Activated T-cell treated with anti-CD3 and anti-CD28 coated beads for 24 hours (primary cell): ENCODE data around the gene ZC3H13.
A peak's percentile ranks its signal among the peaks of the same experiment; 100 is the strongest.

Source experiments
- DNase-seq: peaks from one replicate; pipeline ENCODE4 v3.0.0-alpha.2; 2020; ENCODE audit warnings: low read depth

ZC3H13 gene, protein sequence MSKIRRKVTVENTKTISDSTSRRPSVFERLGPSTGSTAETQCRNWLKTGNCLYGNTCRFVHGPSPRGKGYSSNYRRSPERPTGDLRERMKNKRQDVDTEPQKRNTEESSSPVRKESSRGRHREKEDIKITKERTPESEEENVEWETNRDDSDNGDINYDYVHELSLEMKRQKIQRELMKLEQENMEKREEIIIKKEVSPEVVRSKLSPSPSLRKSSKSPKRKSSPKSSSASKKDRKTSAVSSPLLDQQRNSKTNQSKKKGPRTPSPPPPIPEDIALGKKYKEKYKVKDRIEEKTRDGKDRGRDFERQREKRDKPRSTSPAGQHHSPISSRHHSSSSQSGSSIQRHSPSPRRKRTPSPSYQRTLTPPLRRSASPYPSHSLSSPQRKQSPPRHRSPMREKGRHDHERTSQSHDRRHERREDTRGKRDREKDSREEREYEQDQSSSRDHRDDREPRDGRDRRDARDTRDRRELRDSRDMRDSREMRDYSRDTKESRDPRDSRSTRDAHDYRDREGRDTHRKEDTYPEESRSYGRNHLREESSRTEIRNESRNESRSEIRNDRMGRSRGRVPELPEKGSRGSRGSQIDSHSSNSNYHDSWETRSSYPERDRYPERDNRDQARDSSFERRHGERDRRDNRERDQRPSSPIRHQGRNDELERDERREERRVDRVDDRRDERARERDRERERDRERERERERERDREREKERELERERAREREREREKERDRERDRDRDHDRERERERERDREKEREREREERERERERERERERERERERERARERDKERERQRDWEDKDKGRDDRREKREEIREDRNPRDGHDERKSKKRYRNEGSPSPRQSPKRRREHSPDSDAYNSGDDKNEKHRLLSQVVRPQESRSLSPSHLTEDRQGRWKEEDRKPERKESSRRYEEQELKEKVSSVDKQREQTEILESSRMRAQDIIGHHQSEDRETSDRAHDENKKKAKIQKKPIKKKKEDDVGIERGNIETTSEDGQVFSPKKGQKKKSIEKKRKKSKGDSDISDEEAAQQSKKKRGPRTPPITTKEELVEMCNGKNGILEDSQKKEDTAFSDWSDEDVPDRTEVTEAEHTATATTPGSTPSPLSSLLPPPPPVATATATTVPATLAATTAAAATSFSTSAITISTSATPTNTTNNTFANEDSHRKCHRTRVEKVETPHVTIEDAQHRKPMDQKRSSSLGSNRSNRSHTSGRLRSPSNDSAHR (N-terminal part only)

DNA sequence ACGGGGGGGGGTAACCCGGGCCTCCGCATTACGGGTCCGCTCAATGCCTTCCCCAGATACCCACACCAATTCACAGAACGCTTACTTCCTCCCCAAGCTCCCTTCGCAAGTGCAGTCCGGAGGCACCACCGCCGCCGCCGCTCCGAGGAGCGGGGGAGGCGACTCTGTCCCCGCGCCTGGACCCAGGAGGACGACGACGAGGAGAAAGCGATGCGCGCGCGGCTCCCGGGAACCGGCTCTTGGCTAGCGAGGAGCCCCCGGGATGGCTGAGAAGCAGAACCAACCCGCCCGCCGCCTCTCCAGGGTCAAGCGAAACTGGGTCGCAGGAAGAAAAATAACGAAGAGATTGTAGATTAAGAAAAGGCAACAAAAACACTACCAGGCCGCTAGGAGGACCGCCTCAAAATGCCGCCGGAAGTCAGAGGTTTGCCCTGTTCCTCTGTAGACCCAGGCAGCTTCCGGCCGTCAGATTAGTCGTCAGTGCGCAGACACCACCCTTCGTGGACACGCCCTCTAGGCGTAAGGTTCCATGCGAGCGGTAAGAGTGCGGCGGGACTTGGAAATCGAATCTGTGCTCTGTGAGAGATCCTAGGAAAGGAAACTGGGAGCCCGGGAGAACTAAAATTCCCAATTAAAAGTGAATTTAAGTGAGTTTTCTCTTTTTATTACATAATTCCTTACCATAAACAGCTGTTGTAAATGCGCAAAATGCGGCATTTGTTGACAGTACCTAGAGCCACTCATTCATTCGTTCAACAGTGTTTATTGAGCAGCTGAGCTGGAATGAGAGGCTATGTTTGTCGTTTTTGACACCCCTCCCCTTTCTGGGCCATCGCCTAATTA, at the start of gene ZC3H13:
ZC3H13 (minus strand) TSS at position 428 of the 843 bp plus-strand sequence. CDS start 7,239 bp downstream, outside the sequence.
- DNase-seq = peak; percentile 90

DNA sequence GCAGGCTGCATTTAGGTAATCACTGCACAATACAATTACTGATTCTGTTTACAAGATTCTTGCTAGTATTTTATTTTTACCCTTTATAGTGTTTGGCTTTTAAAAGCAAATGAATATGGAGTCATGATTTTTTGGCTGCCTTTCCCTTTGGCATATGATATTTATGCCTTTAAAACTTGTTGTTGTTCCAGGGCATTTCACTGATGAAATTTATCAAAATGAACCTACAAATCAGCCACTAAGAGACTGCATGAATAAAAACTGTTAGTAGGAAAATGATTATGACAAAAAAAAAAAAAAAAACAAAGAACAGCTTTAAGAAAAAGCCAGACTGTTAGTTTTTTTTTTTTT, 49.7 kb upstream of the ZC3H13 start:
- no peak for DNase-seq

DNA sequence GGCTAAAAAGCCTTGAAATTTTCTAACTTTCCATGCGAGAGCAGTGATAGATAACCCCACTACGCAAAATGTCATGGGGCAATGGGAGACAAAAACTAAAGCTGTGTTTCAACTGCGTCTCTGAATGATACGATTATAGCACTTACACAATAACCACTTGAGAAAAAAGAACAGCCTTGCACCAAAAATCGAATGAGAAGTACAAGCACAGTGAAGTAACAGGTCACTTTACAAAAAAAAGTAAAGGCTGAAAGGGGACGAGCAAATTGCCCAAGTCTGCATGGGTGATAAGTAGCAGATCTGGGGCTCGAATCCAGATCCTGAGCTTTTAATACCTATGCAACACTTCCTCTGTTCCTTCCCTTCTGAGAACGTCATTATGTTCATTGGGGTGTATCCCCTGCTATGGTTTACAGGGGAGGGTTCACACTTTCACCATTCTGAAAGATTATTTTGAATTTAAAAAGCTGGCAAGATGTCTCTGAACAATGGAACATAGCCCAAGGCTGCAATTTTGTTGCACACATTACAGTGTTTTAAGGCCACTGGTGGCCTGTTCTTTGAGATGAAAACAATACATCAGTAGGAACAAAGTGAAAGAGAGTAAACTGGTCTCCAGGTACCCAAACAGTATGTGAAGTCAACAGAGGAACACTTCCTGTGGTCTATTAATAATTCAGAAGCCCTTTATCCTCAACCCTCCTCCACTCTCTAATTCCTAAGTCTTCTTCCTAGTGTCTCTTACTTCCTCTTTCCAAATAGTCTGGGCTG, 49.1 kb upstream of the ZC3H13 start:
- DNase-seq = no peak

DNA sequence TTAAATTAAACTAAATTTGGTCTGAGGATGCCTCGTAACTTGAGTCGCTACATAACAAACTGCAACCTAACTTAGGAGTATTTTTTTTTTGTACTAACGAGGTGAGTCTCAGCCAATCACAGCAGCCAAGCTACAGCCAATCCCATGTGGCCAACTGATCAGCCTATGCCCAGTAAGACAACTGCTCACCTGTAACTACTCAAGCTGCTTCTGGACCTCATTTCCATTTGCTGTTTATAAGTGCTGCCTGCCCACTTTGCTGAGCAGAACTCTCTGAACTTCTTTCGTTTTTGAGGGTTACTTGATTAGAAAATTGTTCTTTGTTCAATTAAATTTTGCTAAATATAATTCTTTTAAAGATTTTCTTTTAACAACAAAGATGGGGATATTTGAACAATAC, 48.5 kb upstream of the ZC3H13 start:
- DNase-seq = no peak

DNA sequence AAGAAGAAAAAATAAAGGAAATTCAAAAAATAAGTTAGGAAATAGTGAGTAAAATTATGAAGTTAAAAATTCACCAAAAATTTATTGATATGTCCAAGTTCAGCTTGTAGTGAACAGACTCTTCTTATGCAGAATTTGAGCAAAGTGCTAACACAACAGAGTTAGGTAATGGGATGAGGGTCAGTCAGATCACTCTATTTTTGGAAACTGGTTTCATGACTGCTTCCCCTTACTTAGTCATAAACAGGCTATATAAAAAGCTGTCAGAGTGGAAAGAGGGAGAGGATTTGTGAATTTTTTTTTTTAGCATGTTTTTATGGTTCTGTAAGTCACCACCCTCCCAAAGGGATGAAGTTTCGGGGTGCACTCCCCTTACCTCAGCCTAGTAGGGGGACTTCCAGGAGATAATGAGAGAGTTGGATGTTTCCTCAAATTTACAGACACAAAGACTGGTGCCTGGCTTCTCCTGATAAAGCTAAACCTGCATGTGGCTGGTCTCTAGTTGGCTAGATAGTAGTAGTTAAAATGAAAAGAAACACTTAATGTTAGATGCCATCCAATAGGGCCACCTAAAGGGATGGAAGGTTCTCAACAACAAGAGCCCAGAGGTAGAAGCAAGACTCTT, 47.8 kb upstream of the ZC3H13 start:
- no peak for DNase-seq

DNA sequence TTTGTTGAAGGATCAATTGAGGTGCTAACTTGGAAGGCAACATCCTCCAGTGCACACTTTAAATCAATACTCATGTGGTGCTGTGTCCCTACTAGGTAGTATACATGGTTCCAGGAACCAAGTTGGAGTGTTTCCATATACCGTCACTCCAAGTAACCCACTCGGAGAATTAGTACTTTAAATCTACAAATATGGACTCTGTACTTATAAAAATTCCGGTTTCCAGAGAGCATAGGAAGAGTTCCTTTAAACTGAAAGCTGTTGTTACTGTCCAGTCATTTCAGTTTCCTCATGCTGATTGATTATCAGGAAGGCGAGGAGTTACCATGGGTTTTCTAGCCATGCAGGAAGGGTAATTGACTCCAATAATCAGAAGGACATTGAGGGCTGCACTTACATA, 45.1 kb upstream of the ZC3H13 start:
- DNase-seq = no peak

DNA sequence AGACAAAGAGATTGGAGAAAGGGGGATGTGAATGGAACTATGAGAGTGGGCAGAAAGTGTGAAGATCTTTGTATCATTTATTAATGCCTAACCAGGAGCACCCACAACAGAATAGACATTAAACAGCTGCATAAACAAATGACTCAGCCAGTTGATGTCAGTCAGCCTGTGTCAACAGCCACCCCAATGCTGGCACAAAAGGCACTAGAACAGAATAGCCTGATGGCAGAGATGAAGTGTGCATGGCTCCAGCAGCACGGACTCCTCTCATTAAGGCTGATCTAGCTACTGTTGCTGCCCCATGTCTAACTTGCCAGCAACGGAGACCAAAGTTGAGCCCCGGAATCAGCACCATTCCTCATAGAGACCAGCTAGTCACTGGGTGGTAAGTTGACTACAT, 44.5 kb upstream of the ZC3H13 start:
- DNase-seq = no peak

DNA sequence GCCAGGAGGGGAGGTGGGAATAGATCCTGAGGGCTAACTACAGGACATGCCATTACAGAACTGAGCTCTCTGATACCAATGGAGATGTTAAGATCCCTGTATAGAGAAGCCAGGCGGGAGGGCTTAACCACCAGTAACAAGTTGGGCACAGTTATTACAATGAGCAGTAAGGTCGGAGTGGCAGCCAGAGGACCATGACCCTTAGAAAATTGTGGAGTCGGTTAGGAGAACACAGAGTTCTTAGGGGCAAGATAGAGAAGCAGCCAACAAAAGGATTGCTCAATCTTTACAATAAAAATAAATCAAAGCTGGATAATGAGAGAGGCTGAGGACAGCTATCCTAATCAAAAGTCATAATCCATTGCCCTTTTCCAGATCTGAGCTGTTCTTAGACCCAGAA, 41.9 kb upstream of the ZC3H13 start:
- DNase-seq = no peak

DNA sequence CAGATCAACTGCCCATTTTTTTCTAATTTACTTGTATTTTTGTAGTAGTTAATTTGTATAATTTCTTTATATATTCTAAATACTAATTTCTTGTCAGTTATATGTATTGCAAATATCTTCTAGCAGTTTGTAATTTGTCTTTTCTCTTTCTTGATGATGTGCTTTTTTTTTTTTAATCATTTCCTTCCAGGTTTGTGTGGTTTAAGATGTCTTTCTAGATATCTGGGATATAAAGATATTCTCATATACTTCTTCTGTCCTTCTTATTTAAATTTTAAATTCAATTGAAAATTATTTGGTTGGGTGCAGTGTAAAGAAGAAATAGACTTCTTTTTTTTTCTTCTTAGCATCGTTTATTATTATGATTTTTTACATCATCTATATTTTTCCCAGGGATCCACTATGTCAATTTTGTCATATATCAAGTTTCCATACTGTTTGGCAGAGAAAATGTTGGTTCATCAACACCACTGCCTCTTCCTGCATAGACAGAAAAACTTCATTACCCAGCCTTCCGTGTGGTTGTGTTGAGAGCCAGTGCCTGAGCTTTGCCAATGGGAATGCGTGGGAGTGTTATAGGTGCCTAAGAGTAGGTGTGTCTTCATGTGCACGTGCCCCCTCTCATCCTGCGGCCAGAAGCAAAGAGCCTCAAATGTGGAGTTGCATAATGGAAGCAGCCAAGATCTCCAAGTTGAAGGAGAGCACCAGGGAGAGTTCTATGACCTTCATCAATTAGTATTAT, 36.4 kb upstream of the ZC3H13 start:
- DNase-seq = no peak

DNA sequence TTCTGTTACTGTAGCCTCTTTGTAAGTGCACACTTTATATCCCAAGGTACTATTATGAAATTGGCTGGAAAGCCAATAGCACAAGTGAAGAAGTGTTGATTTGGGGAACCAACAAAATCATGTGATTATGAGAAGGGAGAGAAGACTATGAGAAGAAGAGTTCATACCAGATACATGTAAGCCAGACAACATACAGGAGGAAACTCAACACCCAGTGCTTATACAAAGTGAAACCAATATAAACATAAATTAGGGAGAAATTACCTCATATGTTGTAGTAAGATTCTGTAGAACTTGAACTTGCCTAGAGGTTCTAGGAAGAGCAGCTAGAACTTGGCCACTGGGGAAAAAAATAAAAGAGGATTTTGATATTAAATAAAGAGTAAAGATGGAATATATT, 34.9 kb upstream of the ZC3H13 start:
- no peak for DNase-seq

DNA sequence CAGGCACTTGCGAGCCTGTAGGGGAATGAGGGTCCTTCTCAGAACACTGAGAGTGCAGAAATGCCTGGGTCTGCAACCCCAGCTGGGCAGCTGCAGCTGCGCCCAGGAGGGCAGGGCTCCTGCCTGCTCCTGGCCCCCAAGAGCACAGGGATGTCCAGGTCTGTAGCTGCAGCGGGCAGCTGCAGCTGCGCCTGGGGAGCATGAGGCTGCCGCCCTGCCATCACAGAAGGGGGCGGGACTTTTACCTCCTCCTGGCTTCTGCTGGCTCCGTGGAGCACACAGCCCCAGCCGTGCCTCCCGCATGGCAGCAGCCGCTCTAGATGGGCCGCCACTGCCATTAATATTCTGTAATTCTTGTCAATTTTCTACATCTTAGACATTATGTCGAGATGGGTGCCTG, 34.4 kb upstream of the ZC3H13 start:
- no peak for DNase-seq

DNA sequence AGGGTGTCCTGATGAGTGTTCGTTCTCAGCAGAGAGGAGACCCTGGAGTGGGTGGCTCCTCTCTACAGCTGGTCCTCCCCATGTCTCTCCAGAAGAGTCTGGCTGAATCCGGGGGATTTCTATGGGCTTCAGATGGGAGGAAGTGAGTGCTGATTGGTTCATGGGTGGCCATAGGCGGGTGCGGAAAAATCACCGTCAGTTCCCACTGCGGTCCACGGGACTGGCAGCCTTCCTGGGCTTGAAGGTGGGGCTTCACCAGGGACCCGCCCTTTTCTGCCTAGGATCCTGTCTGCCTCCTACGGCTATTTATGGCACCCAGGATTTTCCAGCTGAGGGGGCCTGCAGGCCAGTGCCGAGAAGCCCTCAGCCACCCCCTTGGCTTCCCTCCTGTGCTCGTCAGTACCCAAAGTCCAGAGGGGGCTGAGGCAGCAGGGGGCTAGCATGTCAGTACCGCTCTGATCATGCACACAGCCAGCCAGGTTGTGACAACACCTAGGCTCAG, 33.9 kb upstream of the ZC3H13 start:
- DNase-seq = no peak

DNA sequence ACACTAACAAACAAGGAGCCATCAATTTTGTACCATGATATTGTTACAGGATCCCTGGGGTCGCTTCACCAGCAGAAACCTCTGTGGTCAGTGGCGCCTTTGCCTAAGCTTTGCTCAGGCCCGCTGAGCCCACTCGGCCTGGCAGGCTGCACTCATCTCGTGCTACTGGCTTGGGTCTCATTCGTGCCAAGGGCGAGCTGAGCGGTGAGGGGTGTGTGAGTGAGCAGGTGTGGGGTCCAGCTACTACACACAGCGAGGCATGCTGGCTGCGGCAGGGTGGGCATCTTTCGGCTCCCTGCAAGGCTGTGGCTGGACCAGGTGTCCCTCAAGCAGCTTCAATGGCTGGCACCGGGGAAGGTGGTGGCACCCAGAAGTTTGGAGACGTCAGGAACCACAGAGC, 33.2 kb upstream of the ZC3H13 start:
- no peak for DNase-seq

DNA sequence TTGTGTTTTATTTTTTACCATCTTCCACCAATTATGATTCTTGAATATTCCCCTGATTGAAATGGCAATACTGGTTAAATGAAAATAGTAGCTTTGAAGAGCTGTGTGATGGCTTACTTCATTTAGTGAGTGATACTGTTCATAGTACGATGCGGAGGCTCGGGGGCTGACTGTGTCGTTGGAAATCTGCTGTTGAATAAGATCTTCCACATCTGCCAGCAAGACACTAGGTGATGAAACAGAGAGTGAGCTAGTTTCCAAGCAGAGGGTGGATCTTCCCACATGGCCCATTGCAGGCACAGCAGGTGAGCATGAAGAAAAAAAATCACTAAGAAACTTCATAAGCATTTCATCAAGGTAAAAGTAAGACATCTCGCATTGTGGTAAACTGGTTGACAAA, 29.8 kb upstream of the ZC3H13 start:
- no peak for DNase-seq

DNA sequence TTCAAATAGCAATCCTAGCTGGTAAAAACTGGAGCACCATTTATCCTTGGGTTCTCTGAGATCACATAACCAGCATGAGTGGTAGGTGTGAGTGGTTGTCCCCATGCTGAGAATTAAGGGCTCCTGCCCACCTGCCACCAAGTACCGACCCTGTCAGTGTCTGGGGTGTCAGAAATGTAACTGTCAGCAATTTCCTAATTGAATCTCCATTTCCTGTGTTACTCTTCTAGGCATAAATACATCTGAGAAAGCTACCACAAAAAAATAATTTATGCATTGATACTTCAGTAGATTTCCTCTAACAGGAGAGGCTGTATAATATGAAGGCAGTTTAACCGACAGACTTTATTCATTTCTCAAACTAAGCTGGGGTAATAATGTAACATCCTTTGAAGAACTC, 27.2 kb upstream of the ZC3H13 start:
- no peak for DNase-seq

DNA sequence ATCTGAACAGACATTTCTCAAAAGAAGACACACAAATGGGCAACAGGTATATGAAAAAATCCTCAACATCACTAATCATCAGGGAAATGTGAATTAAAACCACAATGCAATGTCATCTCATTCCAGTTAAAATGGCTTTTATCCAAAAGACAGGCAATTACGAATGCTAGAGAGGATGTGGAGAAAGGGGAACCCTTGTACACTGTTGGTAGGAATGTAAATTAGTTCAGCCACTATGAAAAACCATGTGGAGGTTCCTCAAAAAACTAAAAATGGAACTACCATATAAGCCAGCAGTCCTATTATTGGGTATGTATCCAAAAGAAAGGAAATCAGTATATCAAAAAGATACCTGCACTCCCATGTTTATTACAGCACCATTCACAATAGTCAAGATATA, 24.7 kb upstream of the ZC3H13 start:
- DNase-seq = no peak

DNA sequence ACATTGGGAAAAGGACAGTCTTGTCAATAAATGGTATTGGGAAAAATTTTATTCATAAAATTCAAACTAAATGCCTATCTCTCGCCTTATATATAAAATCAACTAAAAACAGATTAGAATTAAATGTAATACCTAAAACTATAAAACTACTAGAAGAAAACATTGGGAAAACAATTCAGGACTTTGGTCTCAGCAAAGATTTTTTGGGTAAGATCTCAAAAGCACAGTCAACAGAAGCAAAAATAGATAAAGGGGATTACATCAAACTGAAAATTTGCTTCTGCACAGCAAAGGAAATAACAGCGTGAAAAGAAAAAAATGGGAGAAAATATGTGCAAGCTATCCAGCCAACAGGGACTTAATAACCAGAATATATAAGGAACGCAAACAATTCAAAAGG, 24.3 kb upstream of the ZC3H13 start:
- DNase-seq = no peak

DNA sequence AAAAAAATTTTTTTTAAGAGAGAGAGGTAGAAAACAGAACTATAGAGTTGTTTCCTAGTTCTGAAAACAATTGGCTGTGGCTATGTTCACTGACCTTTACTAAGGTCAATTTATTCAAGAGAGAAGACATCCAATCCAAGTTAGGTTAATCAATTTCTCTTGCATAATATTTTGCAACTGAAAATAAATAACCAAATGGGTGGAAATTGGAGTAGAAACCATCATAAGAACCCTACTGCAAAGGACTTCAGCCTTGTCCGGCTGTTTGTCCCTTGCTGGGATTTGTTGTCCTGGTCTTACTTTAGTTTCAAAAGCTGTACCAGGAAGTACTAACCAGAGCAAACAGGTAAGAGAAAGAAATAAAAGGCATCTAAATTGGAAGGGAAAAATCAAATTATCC, 23.3 kb upstream of the ZC3H13 start:
- no peak for DNase-seq

DNA sequence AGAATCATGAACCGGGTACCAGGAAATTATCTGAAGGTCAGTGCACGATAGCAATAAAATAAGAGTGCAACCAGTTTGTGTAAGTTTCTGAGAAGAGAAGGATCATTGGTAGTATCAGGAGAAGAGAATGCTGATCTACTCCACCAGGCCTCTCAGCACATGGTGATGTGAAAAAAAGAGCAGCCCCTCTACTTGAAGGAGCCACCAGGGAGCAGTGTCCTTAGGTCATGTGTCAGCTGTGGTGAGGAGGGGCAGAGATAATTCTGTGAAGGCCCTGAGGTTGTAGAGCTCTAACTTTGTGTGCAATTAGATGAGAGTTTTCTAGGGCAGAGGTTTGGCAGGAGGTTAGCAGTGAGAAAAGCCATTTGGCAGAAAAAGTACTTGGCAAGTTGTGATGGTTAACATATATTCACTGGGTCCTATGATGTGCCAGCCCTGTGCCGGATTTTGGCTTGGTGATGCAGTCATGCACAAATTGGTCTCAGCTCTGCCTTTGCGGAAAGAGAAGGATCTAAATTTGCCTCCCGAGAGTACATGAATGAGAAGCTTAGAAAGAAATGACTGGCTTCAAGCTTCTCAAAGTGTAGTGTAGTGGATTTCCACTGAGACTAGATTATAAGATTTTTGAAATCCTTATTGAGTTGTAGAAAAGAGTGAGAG, 19.2 kb upstream of the ZC3H13 start:
- DNase-seq = no peak
